ENCODE data around the gene POFUT2.
"Not testable (repeated sequence)": the region's sequence is repeated elsewhere in the genome, so short reads cannot be mapped to it uniquely, and the experiment has no call there.

The POFUT2 gene

GRCh38 chr21:45309987-45310381, 22.3 kb upstream of the POFUT2 start:
- no peak for DNase-seq

GRCh38 chr21:45309069-45309986, 21.6 kb upstream of the POFUT2 start:
- DNase-seq, result peak; percentile 63

- DNase-seq, result no peak
Observed at GRCh38 chr21:45308194-45309068, 20.7 kb upstream of the POFUT2 start.

GRCh38 chr21:45307597-45308158, 20.0 kb upstream of the POFUT2 start:
- DNase-seq, result not testable (repeated sequence)

- no peak for DNase-seq
Observed at GRCh38 chr21:45306832-45307571, 19.3 kb upstream of the POFUT2 start.

- no peak for DNase-seq
Observed at GRCh38 chr21:45306453-45306831, 18.7 kb upstream of the POFUT2 start.

- no peak for DNase-seq
Observed at GRCh38 chr21:45305836-45306235, 18.1 kb upstream of the POFUT2 start.

GRCh38 chr21:45304945-45305344, 17.2 kb upstream of the POFUT2 start:
- DNase-seq, result no peak

- DNase-seq, result no peak
Observed at GRCh38 chr21:45304476-45304830, 16.8 kb upstream of the POFUT2 start.

- no peak for DNase-seq
Observed at GRCh38 chr21:45303751-45304475, 16.2 kb upstream of the POFUT2 start.

- DNase-seq, result no peak
Observed at GRCh38 chr21:45303091-45303615, 15.5 kb upstream of the POFUT2 start.

- DNase-seq, result no peak
Observed at GRCh38 chr21:45302082-45303061, 14.7 kb upstream of the POFUT2 start.

GRCh38 chr21:45301521-45302081, 13.9 kb upstream of the POFUT2 start:
- DNase-seq, result no peak

- no peak for DNase-seq
Observed at GRCh38 chr21:45300786-45301520, 13.3 kb upstream of the POFUT2 start.

GRCh38 chr21:45299864-45300785, 12.4 kb upstream of the POFUT2 start:
- DNase-seq, result no peak

GRCh38 chr21:45299026-45299863, 11.6 kb upstream of the POFUT2 start:
- DNase-seq, result no peak

- DNase-seq, result no peak
Observed at GRCh38 chr21:45297869-45298268, 10.2 kb upstream of the POFUT2 start.
